CD14-positive monocyte (primary cell): ENCODE results near the gene RPL9. TPM values are rescaled to one million over a fixed set of nuclear protein-coding genes. Genes with fewer than 3 reads are reported as not detected.

ENCODE experiments used
- DNase-seq, 3 donors: peaks; one replicate each; pipeline ENCODE4 v3.0.0-alpha.2; 2011 to 2022
- H2AFZ ChIP-seq: 2 replicates; pipeline ENCODE4 v1.6.0; 2012; ENCODE audit warnings: mild to moderate bottlenecking, low read depth, low read length, inconsistent platforms; ENCODE audit not compliant: insufficient read depth, poor library complexity, severe bottlenecking
- H3K27ac ChIP-seq, 2 donors: 1 replicate in 1 of 2; 2 replicates in 1 of 2; pipeline ENCODE4 v1.5.1; 2012 to 2013; ENCODE audit warnings: low read length in 2 of 2, control low read depth in 1 of 2, inconsistent platforms in 1 of 2, low read depth in 1 of 2, mild to moderate bottlenecking in 1 of 2
- H3K27me3 ChIP-seq, 2 donors: one replicate each; pipeline versions ENCODE4 v1.6.0 to v1.6.1; 2011 to 2013; ENCODE audit warnings: low read length in 2 of 2; ENCODE audit not compliant: control insufficient read depth in 2 of 2, insufficient read depth in 2 of 2
- H3K36me3 ChIP-seq, 2 donors: replicated peaks in 1 of 2; 1 replicate in 1 of 2; 2 replicates in 1 of 2; pipeline versions ENCODE4 v1.5.1 to v1.6.1; 2012 to 2013; ENCODE audit warnings: low read length in 2 of 2, control low read depth in 1 of 2, inconsistent platforms in 1 of 2, mild to moderate bottlenecking in 1 of 2; ENCODE audit not compliant: insufficient read depth in 2 of 2, control insufficient read depth in 1 of 2
- H3K4me1 ChIP-seq, 2 donors: 1 replicate in 1 of 2; 2 replicates in 1 of 2; pipeline versions ENCODE4 v1.5.1 to v1.6.1; 2012 to 2013; ENCODE audit warnings: low read length in 2 of 2, control low read depth in 1 of 2, inconsistent platforms in 1 of 2, mild to moderate bottlenecking in 1 of 2, moderate library complexity in 1 of 2; ENCODE audit not compliant: insufficient read depth in 2 of 2, control insufficient read depth in 1 of 2
- H3K4me2 ChIP-seq: replicated peaks from 2 replicates; pipeline ENCODE3; 2012; ENCODE audit warnings: low read length, moderate library complexity, mild to moderate bottlenecking; ENCODE audit not compliant: poor library complexity, severe bottlenecking; ENCODE audit errors: extremely low read depth
- H3K4me3 ChIP-seq, 3 experiments: fragments of 200-600 bp in 1 of 3; sonication (generic) in 1 of 3; replicated peaks in 1 of 3; 1 replicate in 2 of 3; 2 replicates in 1 of 3; pipeline ENCODE4 v1.5.1; 2011 to 2013; ENCODE audit warnings: low read length in 3 of 3, mild to moderate bottlenecking in 3 of 3, control low read depth in 2 of 3, low read depth in 2 of 3, inconsistent platforms in 1 of 3, moderate library complexity in 1 of 3
- H3K79me2 ChIP-seq: 2 replicates; pipeline ENCODE4 v1.6.0; 2012; ENCODE audit warnings: mild to moderate bottlenecking, control low read depth, inconsistent platforms, low read length, moderate library complexity; ENCODE audit not compliant: insufficient read depth
- H3K9ac ChIP-seq: 2 replicates; pipeline ENCODE4 v1.6.0; 2017; ENCODE audit warnings: low read length, mild to moderate bottlenecking; ENCODE audit not compliant: insufficient read depth, poor library complexity, severe bottlenecking
- H3K9me3 ChIP-seq, 2 donors: replicated peaks in 1 of 2; 1 replicate in 1 of 2; 2 replicates in 1 of 2; pipeline versions ENCODE4 v1.5.1 to v1.6.1; 2012 to 2013; ENCODE audit warnings: low read length in 2 of 2, control low read depth in 1 of 2; ENCODE audit not compliant: control insufficient read depth in 1 of 2, insufficient read depth in 1 of 2
- H4K20me1 ChIP-seq: 2 replicates; pipeline ENCODE4 v1.6.0; 2012; ENCODE audit warnings: mild to moderate bottlenecking, low read length, control low read depth, moderate library complexity; ENCODE audit not compliant: insufficient read depth
- H3K27ac Mint-ChIP-seq, 7 donors: one replicate each; pipeline ENCODE4 v1.8.0; 2020; ENCODE audit warnings: mild to moderate bottlenecking in 7 of 7, mixed read lengths in 7 of 7, moderate library complexity in 6 of 7, inconsistent platforms in 2 of 7
- H3K27me3 Mint-ChIP-seq, 3 donors: one replicate each; pipeline ENCODE4 v1.8.0; 2021 to 2022; ENCODE audit warnings: low read depth in 3 of 3, mild to moderate bottlenecking in 3 of 3, mixed read lengths in 3 of 3, moderate library complexity in 3 of 3, inconsistent platforms in 1 of 3
- H3K36me3 Mint-ChIP-seq, 2 donors: one replicate each; pipeline ENCODE4 v1.8.0; 2020; ENCODE audit warnings: mixed read lengths in 2 of 2, inconsistent platforms in 1 of 2, mild to moderate bottlenecking in 1 of 2
- H3K4me1 Mint-ChIP-seq: one replicate; pipeline ENCODE4 v1.8.0; 2020; ENCODE audit warnings: mild to moderate bottlenecking, mixed read lengths
- H3K4me3 Mint-ChIP-seq, 2 donors: one replicate each; pipeline ENCODE4 v1.8.0; 2020; ENCODE audit warnings: mild to moderate bottlenecking in 2 of 2, mixed read lengths in 2 of 2, moderate library complexity in 1 of 2
- H3K9me3 Mint-ChIP-seq, 7 donors: one replicate each; pipeline ENCODE4 v1.8.0; 2020 to 2022; ENCODE audit warnings: mixed read lengths in 7 of 7, mild to moderate bottlenecking in 6 of 7, moderate library complexity in 6 of 7, inconsistent platforms in 2 of 7
- CTCF ChIP-seq: fragments of 200-600 bp; IDR thresholded peaks from one replicate; pipeline ENCODE4 v1.8.0; 2022; ENCODE audit warnings: antibody characterized with exemption, mild to moderate bottlenecking
- WGBS: methylation state at CpG from one replicate; pipeline ENCODE4 v1.1.5; 2013; ENCODE audit warnings: missing lambda C conversion rate; ENCODE audit not compliant: insufficient coverage; 5-methylcytosine and 5-hydroxymethylcytosine counted together
- intact Hi-C, 2 donors: fragments of 100-400 bp; cut with micrococcal nuclease; formaldehyde crosslinking; loops; one replicate each; pipeline versions ENCODE4 v1.15.0 to v1.15.1; 2023
- polyA plus RNA-seq, 3 donors: library from polyadenylated mRNA; depleted of rRNA in 1 of 3; unstranded in 2 of 3; stranded (reverse) in 1 of 3; fragments of 300-500 nt in 2 of 3; fragments of >200 nt in 1 of 3; fragmentation: Illumina TruSeq in 2 of 3; gene quantifications; 1 replicate in 2 of 3; 2 replicates in 1 of 3; pipeline ENCODE4 v1.2.3, GENCODE V29; 2012 to 2021
- small RNA-seq: library from RNA; depleted of rRNA; stranded (forward); fragments of <200 nt; gene quantifications from one replicate; pipeline ENCODE3, GENCODE V24; 2012; ENCODE audit warnings: low read depth; ENCODE audit not compliant: insufficient read length

RPL9 gene
- polyA plus RNA-seq, 3 donors, result 821 to 1,937 (median 828) TPM

- no peak within 1 kb of the TSS for H3K9ac ChIP-seq
- H4K20me1 ChIP-seq, result no peaks in the 10 kb centered on the region
- no peak for TF ChIP-seq CTCF
- Mint-ChIP-seq H3K36me3 (no peaks in the 10 kb centered on the region), H3K27me3 (peaks cover 1 to 3% (median 2%) of the 10 kb centered on the region in 3 donors), H3K9me3 (no peaks in the 10 kb centered on the region), H3K4me1 (no peaks in the 10 kb centered on the region), H3K27ac (no peak within 1 kb of the TSS), H3K4me3 (no peak within 1 kb of the TSS)
- no peaks in the 10 kb centered on the region for H3K4me1 ChIP-seq
- no peaks in the 10 kb centered on the region for H3K79me2 ChIP-seq
- no peaks in the 10 kb centered on the region for H3K36me3 ChIP-seq
- DNase-seq, result no peak
- 95% methylated on average over 3 of the region's 12 CpGs for WGBS
- no peak within 1 kb of the TSS for H3K4me3 ChIP-seq
- H3K27ac ChIP-seq, result no peak within 1 kb of the TSS
- H3K27me3 ChIP-seq, result no peaks in the 10 kb centered on the region
- intact Hi-C loops, result no loop called here
- no peaks in the 10 kb centered on the region for H3K9me3 ChIP-seq
- no peak within 1 kb of the TSS for H3K4me2 ChIP-seq
- no peak within 1 kb of the TSS for H2AFZ ChIP-seq
Measured at GRCh38 chr4:39406763-39407583, 51.7 kb downstream of the RPL9 start, which contains the start of gene KLB. KLB (plus strand) TSS chr4:39406930; CDS start chr4:39406950, 20 bp downstream.

Small RNA genes lying within 50 kb of the gene (small RNA-seq; reads per million reads assigned to genes)
- not detected for gene MIR5591
- not detected for gene RF00019

Other genes with a start within 250 kb of the RPL9 start
- gene RFC1, start 92.6 kb downstream of the RPL9 start, polyA plus RNA-seq, result 10 to 100 TPM in 2 of 3 donors, 1 to 10 TPM in 1; 8.7 to 15.0 (median 14.6) TPM
- gene KLB, start 52.0 kb downstream of the RPL9 start, polyA plus RNA-seq, result not detected
- 1 to 10 TPM; 7.2 to 8.9 (median 7.8) TPM for gene LIAS, start 134 bp upstream of the RPL9 start, polyA plus RNA-seq
- gene UGDH, start 68.5 kb upstream of the RPL9 start, polyA plus RNA-seq, result 10 to 100 TPM in 2 of 3 donors, 1 to 10 TPM in 1; 4.6 to 19.7 (median 16.7) TPM
- gene SMIM14, start 179.9 kb upstream of the RPL9 start, polyA plus RNA-seq, result 100 to 1,000 TPM in 2 of 3 donors, 10 to 100 TPM in 1; 13.6 to 152 (median 140) TPM
- 10 to 100 TPM; 24.2 to 66.8 (median 50.0) TPM for gene UBE2K, start 239.2 kb upstream of the RPL9 start, polyA plus RNA-seq